SK-N-DZ (cell line): ENCODE results near the gene STX17. TPM values are rescaled to one million over a fixed set of nuclear protein-coding genes. Genes with fewer than 3 reads are reported as not detected.
A peak's percentile ranks its signal among the peaks of the same experiment; 100 is the strongest.
"Not testable (repeated sequence)": the region's sequence is repeated elsewhere in the genome, so short reads cannot be mapped to it uniquely, and the experiment has no call there.

Experiments
- DNase-seq: peaks from one replicate; pipeline ENCODE4 v3.0.0-alpha.2; 2015; ENCODE audit warnings: low spot score
- polyA plus RNA-seq, 2 experiments: library from polyadenylated mRNA; depleted of rRNA; stranded (reverse); fragments of >200 nt; gene quantifications; 2 replicates each; pipeline ENCODE4 v1.2.3, GENCODE V29; 2014

Gene STX17
- 2.7 and 3.0 TPM in 2 replicates for polyA plus RNA-seq (2014; cell fraction: cytosol; rRNA removed)
- polyA plus RNA-seq (2014; cell fraction: nucleus; rRNA removed): 3.9 and 4.7 TPM in 2 replicates

GRCh38 chr9:99906403-99907207, at the start of gene STX17:
Gene STX17 (plus strand): TSS chr9:99906654. CDS start chr9:99915240, 8,586 bp downstream.
- peak; percentile 66 for DNase-seq

- not testable (repeated sequence) for DNase-seq
Observed at GRCh38 chr9:99857576-99857975, 48.9 kb upstream of the STX17 start.

- no peak for DNase-seq
Observed at GRCh38 chr9:99858087-99858486, 48.4 kb upstream of the STX17 start.

- DNase-seq: no peak
Observed at GRCh38 chr9:99859243-99859980, 47.0 kb upstream of the STX17 start.

- DNase-seq: no peak
Observed at GRCh38 chr9:99860266-99860665, 46.2 kb upstream of the STX17 start.

GRCh38 chr9:99863955-99864354, 42.5 kb upstream of the STX17 start:
- no peak for DNase-seq

GRCh38 chr9:99866398-99866797, 40.1 kb upstream of the STX17 start:
- DNase-seq: no peak

GRCh38 chr9:99867536-99867935, 38.9 kb upstream of the STX17 start:
- DNase-seq: no peak

- DNase-seq: no peak
Observed at GRCh38 chr9:99867968-99868367, 38.5 kb upstream of the STX17 start.

GRCh38 chr9:99868845-99869244, 37.6 kb upstream of the STX17 start:
- no peak for DNase-seq

- no peak for DNase-seq
Observed at GRCh38 chr9:99870126-99870525, 36.3 kb upstream of the STX17 start.

- DNase-seq: no peak
Observed at GRCh38 chr9:99873531-99873930, 32.9 kb upstream of the STX17 start.

GRCh38 chr9:99873943-99874584, 32.4 kb upstream of the STX17 start:
- DNase-seq: no peak

- no peak for DNase-seq
Observed at GRCh38 chr9:99876190-99876589, 30.3 kb upstream of the STX17 start.

- DNase-seq: no peak
Observed at GRCh38 chr9:99878651-99879050, 27.8 kb upstream of the STX17 start.

- DNase-seq: no peak
Observed at GRCh38 chr9:99881769-99882168, 24.7 kb upstream of the STX17 start.

GRCh38 chr9:99885747-99886146, 20.7 kb upstream of the STX17 start:
- DNase-seq: no peak

GRCh38 chr9:99889120-99889519, 17.3 kb upstream of the STX17 start:
- DNase-seq: no peak

GRCh38 chr9:99894826-99895225, 11.6 kb upstream of the STX17 start:
- no peak for DNase-seq

GRCh38 chr9:99895510-99895909, 10.9 kb upstream of the STX17 start:
- no peak for DNase-seq

GRCh38 chr9:99896119-99896518, 10.3 kb upstream of the STX17 start:
- no peak for DNase-seq

- DNase-seq: no peak
Observed at GRCh38 chr9:99903393-99903792, 3.1 kb upstream of the STX17 start.
